H1 (cell line): ENCODE measurements around the gene ZNF592. TPM values are rescaled to one million over a fixed set of nuclear protein-coding genes. Genes with fewer than 3 reads are reported as not detected.

ENCODE experiments used
- ASH2L ChIP-seq: fragments of 200-600, 300-600 bp; sonication (generic); IDR thresholded peaks from one replicate; pipeline ENCODE4 v1.7.1; 2017; ENCODE audit warnings: low read length
- CHD7 ChIP-seq: fragments of 300-600 bp; sonication (generic); IDR thresholded peaks from 2 replicates; pipeline ENCODE4 v1.7.1; 2012; ENCODE audit warnings: low read length, moderate library complexity, mild to moderate bottlenecking, inconsistent platforms; ENCODE audit not compliant: insufficient replicate concordance
- EZH2 ChIP-seq: fragments of 200-600 bp; sonication (generic); IDR thresholded peaks from 2 replicates; pipeline ENCODE4 v1.7.1; 2012; ENCODE audit warnings: low read depth, mild to moderate bottlenecking, moderate library complexity, low read length, inconsistent platforms; ENCODE audit not compliant: severe bottlenecking
- KDM5A ChIP-seq: fragments of 200-600 bp; IDR thresholded peaks from 2 replicates; pipeline ENCODE4 v1.7.1; 2012; ENCODE audit warnings: mild to moderate bottlenecking, low read length, inconsistent platforms, mixed read lengths
- SIN3A ChIP-seq, 2 experiments: IDR thresholded peaks in 1 of 2; conservative IDR thresholded peaks in 1 of 2; 2 replicates each; pipeline ENCODE4 v1.6.1; 2011 to 2012; ENCODE audit warnings: low read length in 2 of 2, improper control_type of control experiment in 1 of 2, low read depth in 1 of 2, mild to moderate bottlenecking in 1 of 2
- SP2 ChIP-seq: IDR thresholded peaks from 2 replicates; pipeline ENCODE4 v1.6.1; 2012; ENCODE audit warnings: mild to moderate bottlenecking, low read length, inconsistent platforms
- SRF ChIP-seq: IDR thresholded peaks from 2 replicates; pipeline ENCODE4 v1.6.1; 2011; ENCODE audit warnings: mild to moderate bottlenecking, low read depth, low read length, moderate library complexity
- polyA plus RNA-seq, 7 experiments: library from polyadenylated mRNA; depleted of rRNA in 3 of 7; stranded (reverse) in 5 of 7; unstranded in 2 of 7; fragments of >200 nt in 5 of 7; fragments of 200-250 nt in 2 of 7; gene quantifications; 1 replicate in 5 of 7; 2 replicates in 1 of 7; 4 replicates in 1 of 7; pipeline versions ENCODE4 v1.2.1 to v1.2.3, GENCODE V29; 2011 to 2013; ENCODE audit warnings: missing spikeins in 2 of 7, mixed read lengths in 2 of 7
- total RNA-seq: library from RNA; stranded (reverse); fragmentation: NEBNext Ultra II Directional; extraction: Animal tissue kit (Norgen Biotek cat#: 25700); gene quantifications from 2 replicates; pipeline ENCODE4 v1.2.1, GENCODE V29; 2021
- TF ChIP-seq, protein P1 (sequence below): IDR thresholded peaks from 2 replicates; pipeline ENCODE4 v1.6.1; 2012; ENCODE audit warnings: low read length, inconsistent platforms

ZNF592 gene
- total and polyA plus RNA-seq, 2 of the 8 experiments (the other 6 are each of a cell fraction or from before 2014, with no cell fraction given), result 14.2 to 33.0 TPM

DNA sequence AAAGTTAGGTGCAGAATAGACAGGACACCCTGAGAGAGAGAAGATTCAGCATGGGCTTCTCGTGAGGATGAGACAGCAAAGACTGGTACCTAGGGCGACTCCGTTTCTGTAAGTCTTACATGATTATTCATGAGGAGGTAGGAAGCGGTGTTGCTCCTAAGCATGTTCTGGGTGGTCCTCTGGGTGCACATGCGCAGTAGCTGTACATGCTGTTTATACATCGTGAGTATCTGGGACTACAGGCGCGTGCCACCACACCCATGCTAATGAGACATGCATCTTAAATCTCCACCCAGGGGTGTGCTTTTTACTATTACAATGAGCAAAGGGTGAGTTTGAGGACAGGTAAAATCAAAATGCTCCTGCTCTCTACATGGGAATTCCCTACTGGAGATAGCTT lies 81.0 kb downstream of the ZNF592 start (continued):
- TF ChIP-seq CHD7 (no peak), SIN3A (conservative IDR thresholded peaks at IDR 0.05 in 1 of 2, IDR thresholded peaks at IDR 0.05 in 1 of 2; ENCODE audit: low read depth in 1 of 2, low read length in 2 of 2) (no peak), SRF (no peak), KDM5A (no peak), EZH2 (no peak), SP2 (no peak), ASH2L (no peak)
- TF ChIP-seq, protein P1, sequence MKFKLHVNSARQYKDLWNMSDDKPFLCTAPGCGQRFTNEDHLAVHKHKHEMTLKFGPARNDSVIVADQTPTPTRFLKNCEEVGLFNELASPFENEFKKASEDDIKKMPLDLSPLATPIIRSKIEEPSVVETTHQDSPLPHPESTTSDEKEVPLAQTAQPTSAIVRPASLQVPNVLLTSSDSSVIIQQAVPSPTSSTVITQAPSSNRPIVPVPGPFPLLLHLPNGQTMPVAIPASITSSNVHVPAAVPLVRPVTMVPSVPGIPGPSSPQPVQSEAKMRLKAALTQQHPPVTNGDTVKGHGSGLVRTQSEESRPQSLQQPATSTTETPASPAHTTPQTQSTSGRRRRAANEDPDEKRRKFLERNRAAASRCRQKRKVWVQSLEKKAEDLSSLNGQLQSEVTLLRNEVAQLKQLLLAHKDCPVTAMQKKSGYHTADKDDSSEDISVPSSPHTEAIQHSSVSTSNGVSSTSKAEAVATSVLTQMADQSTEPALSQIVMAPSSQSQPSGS, result no peak
